ENCODE data around the gene MTRF1. TPM values are rescaled to one million over a fixed set of nuclear protein-coding genes. Genes with fewer than 3 reads are reported as not detected.
A peak's percentile ranks its signal among the peaks of the same experiment; 100 is the strongest.

MTRF1 gene
- total and polyA plus RNA-seq, 2 donors from 2014 or later = 11.3 to 11.8 TPM

- FAIRE-seq = no peak
- intact Hi-C loops (cut with DNase I) = no loop called here
- Histone ChIP-seq H3K4me1 (ENCODE audit: control insufficient read depth in 2 of 3, insufficient read depth in 2 of 3, low read depth in 1 of 3, low read length in 3 of 3) (no peaks in the 10 kb centered on the region), H3K4me3 (ENCODE audit: low read length in 3 of 3) (no peak overlapping the region), H3K27me3 (ENCODE audit: control insufficient read depth, insufficient read depth, low read length) (no peaks in the 10 kb centered on the region), H3K9me3 (ENCODE audit: control insufficient read depth in 2 of 3, insufficient read depth in 1 of 3, low read length in 3 of 3) (peaks cover 0 to 3% (median 0%) of the 10 kb centered on the region in 3 donors), H3K27ac (ENCODE audit: low read depth in 2 of 2, low read length in 2 of 2) (no peak overlapping the region), H3K36me3 (ENCODE audit: control insufficient read depth in 2 of 3, insufficient read depth in 3 of 3, low read length in 3 of 3) (no peaks in the 10 kb centered on the region), H3K9ac (ENCODE audit: low read length in 3 of 3) (no peak overlapping the region)
- no peak for DNase-seq
- TF ChIP-seq, protein P1, sequence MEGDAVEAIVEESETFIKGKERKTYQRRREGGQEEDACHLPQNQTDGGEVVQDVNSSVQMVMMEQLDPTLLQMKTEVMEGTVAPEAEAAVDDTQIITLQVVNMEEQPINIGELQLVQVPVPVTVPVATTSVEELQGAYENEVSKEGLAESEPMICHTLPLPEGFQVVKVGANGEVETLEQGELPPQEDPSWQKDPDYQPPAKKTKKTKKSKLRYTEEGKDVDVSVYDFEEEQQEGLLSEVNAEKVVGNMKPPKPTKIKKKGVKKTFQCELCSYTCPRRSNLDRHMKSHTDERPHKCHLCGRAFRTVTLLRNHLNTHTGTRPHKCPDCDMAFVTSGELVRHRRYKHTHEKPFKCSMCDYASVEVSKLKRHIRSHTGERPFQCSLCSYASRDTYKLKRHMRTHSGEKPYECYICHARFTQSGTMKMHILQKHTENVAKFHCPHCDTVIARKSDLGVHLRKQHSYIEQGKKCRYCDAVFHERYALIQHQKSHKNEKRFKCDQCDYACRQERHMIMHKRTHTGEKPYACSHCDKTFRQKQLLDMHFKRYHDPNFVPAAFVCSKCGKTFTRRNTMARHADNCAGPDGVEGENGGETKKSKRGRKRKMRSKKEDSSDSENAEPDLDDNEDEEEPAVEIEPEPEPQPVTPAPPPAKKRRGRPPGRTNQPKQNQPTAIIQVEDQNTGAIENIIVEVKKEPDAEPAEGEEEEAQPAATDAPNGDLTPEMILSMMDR (IDR thresholded peaks at IDR 0.05; ENCODE audit: borderline replicate concordance, extremely low read depth, insufficient read depth) = no peak
These were observed 52.3 kb downstream of the MTRF1 start for GRCh38 chr13:41211062-41211461.

DNA sequence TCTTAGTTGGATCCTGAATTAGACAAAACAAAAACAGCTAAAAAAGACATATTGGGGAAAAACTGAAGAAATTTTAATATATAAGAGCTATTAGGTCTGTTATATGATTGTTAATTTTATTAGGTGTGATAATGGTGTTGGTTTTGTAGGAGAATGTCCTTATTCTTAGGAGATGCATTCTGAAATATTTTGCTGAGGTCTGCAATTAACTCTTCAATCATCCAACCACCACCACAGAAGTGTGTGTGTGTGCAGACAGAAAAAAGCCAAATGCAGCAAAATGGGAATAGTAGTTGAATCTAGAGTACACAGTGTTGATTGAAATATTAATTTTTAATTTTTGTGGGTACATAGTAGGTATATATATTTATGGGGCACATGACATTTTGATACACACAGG, 56.9 kb downstream of the MTRF1 start:
- Histone ChIP-seq H3K9me3 (ENCODE audit: control insufficient read depth in 2 of 3, insufficient read depth in 1 of 3, low read length in 3 of 3) (peaks cover 0 to 3% (median 0%) of the 10 kb centered on the region in 3 donors), H3K4me1 (ENCODE audit: control insufficient read depth in 2 of 3, insufficient read depth in 2 of 3, low read depth in 1 of 3, low read length in 3 of 3) (no peaks in the 10 kb centered on the region), H3K27ac (ENCODE audit: low read depth in 2 of 2, low read length in 2 of 2) (no peak overlapping the region), H3K4me3 (ENCODE audit: low read length in 3 of 3) (no peak overlapping the region), H3K9ac (ENCODE audit: low read length in 3 of 3) (no peak overlapping the region), H3K36me3 (ENCODE audit: control insufficient read depth in 2 of 3, insufficient read depth in 3 of 3, low read length in 3 of 3) (no peaks in the 10 kb centered on the region), H3K27me3 (ENCODE audit: control insufficient read depth, insufficient read depth, low read length) (no peaks in the 10 kb centered on the region)
- intact Hi-C loops (cut with DNase I) = no loop called here
- DNase-seq (no peak), FAIRE-seq (no peak)
- TF ChIP-seq, protein P1 (IDR thresholded peaks at IDR 0.05; ENCODE audit: borderline replicate concordance, extremely low read depth, insufficient read depth) = no peak

GRCh38 chr13:41203810-41204209, 59.6 kb downstream of the MTRF1 start:
- Histone ChIP-seq H3K4me1 (ENCODE audit: control insufficient read depth in 2 of 3, insufficient read depth in 2 of 3, low read depth in 1 of 3, low read length in 3 of 3) (no peaks in the 10 kb centered on the region), H3K36me3 (ENCODE audit: control insufficient read depth in 2 of 3, insufficient read depth in 3 of 3, low read length in 3 of 3) (no peaks in the 10 kb centered on the region), H3K27ac (ENCODE audit: low read depth in 2 of 2, low read length in 2 of 2) (no peak overlapping the region), H3K9me3 (ENCODE audit: control insufficient read depth in 2 of 3, insufficient read depth in 1 of 3, low read length in 3 of 3) (no peaks in the 10 kb centered on the region), H3K27me3 (ENCODE audit: control insufficient read depth, insufficient read depth, low read length) (no peaks in the 10 kb centered on the region), H3K4me3 (ENCODE audit: low read length in 3 of 3) (no peak overlapping the region), H3K9ac (ENCODE audit: low read length in 3 of 3) (no peak overlapping the region)
- FAIRE-seq (no peak), DNase-seq (peak in 3 of 5 donors; percentile 24 to 82 (median 39))
- intact Hi-C loops (cut with DNase I) = no loop called here
- TF ChIP-seq, protein P1 (IDR thresholded peaks at IDR 0.05; ENCODE audit: borderline replicate concordance, extremely low read depth, insufficient read depth) = no peak

DNA sequence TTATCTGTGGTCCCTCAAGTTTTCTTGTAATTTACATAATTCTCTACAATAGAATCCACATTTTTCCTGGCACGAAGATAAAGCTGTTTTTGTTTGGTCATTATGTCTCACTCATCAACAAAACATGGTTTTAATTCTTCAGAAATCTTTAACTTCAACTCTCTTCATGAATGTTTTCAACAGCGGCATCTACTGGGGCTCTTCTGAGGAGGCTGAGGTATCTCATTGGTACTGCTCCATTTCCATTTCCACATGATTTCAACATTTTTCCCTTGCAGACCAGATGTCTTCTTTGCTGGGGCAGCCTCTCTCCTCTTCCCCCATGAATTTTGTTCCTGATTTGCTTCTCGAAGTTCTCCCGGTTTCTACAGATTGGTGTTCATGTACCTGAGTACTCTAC, 63.2 kb downstream of the MTRF1 start:
- no peaks in the 10 kb centered on the region for H3K9me3 ChIP-seq (ENCODE audit: control insufficient read depth in 2 of 3, insufficient read depth in 1 of 3, low read length in 3 of 3)
- no peak for DNase-seq
- FAIRE-seq = no peak
- no peaks in the 10 kb centered on the region for H3K4me1 ChIP-seq (ENCODE audit: control insufficient read depth in 2 of 3, insufficient read depth in 2 of 3, low read depth in 1 of 3, low read length in 3 of 3)
- TF ChIP-seq, protein P1 (IDR thresholded peaks at IDR 0.05; ENCODE audit: borderline replicate concordance, extremely low read depth, insufficient read depth) = no peak
- no peak overlapping the region for H3K9ac ChIP-seq (ENCODE audit: low read length in 3 of 3)
- H3K36me3 ChIP-seq (ENCODE audit: control insufficient read depth in 2 of 3, insufficient read depth in 3 of 3, low read length in 3 of 3) = no peaks in the 10 kb centered on the region
- no peaks in the 10 kb centered on the region for H3K27me3 ChIP-seq (ENCODE audit: control insufficient read depth, insufficient read depth, low read length)
- intact Hi-C loops (cut with DNase I) = no loop called here
- H3K27ac ChIP-seq (ENCODE audit: low read depth in 2 of 2, low read length in 2 of 2) = no peak overlapping the region
- no peak overlapping the region for H3K4me3 ChIP-seq (ENCODE audit: low read length in 3 of 3)

All from kidney (tissue), 14 donors.